K562 (cell line): ENCODE measurements around the gene KIF14. TPM values are rescaled to one million over a fixed set of nuclear protein-coding genes. Genes with fewer than 3 reads are reported as not detected.

ENCODE experiments used
- ATAC-seq: fragments of 200-7000 bp; cut with Tn5 transposase; 3 replicates; pipeline ENCODE4 v1.9.1; 2020; ENCODE audit warnings: moderate library complexity
- BruUV-seq: library from RNA; stranded (reverse); fragments of 400-500 nt; replicated peaks from 2 replicates; lab custom pipeline; 2021; lab: Mats Ljungman, UMichigan
- CTCF ChIA-PET: fragments of 300-600 bp; formaldehyde crosslinking; extraction: SDS; loops from one replicate; lab custom pipeline; 2021; ENCODE audit warnings: low intra/inter-chr PET ratio; lab: Yijun Ruan, JAX
- POLR2A ChIA-PET: fragments of 300-600, 350-650 bp; sonication (Branson Sonifier 250); formaldehyde crosslinking; extraction: SDS; loops from one replicate; lab custom pipeline; 2021; ENCODE audit warnings: antibody characterized with exemption, inconsistent platforms; lab: Yijun Ruan, JAX
- DNase-seq, 4 experiments: peaks; one replicate each; pipeline versions ENCODE4 v3.0.0 to v3.0.0-alpha.2; 2011 to 2018; ENCODE audit warnings: low spot score in 3 of 4, mixed read lengths in 3 of 4; ENCODE audit errors: extremely low read depth in 1 of 4
- FAIRE-seq: peaks from 2 replicates; lab custom pipeline; 2011; peaks lifted over from hg19 to GRCh38; lab: Jason Lieb, UNC
- H2AFZ ChIP-seq: 2 replicates; pipeline ENCODE4 v1.6.0; 2011; ENCODE audit warnings: low read depth, low read length, control low read depth, inconsistent platforms
- H3K27ac ChIP-seq: fragments of 200-600 bp; 3 replicates; pipeline ENCODE4 v1.8.0; 2011; ENCODE audit warnings: low read depth, mild to moderate bottlenecking, control low read depth, inconsistent platforms, low read length, moderate library complexity, mixed read lengths; ENCODE audit errors: extremely low read depth
- H3K27me3 ChIP-seq, 2 experiments: fragments of 300-600 bp in 1 of 2; 2 replicates in 1 of 2; 3 replicates in 1 of 2; pipeline versions ENCODE4 v1.6.0 to v1.8.0; 2011; ENCODE audit warnings: inconsistent platforms in 2 of 2, low read length in 2 of 2, mild to moderate bottlenecking in 1 of 2, mixed read lengths in 1 of 2, moderate library complexity in 1 of 2; ENCODE audit not compliant: control insufficient read depth in 2 of 2, insufficient read depth in 2 of 2
- H3K36me3 ChIP-seq: fragments of 300-600 bp; 3 replicates; pipeline ENCODE4 v1.8.0; 2011; ENCODE audit warnings: mild to moderate bottlenecking, low read length, inconsistent platforms; ENCODE audit not compliant: control insufficient read depth, insufficient read depth
- H3K4me1 ChIP-seq, 2 experiments: fragments of 200-600 bp in 1 of 2; replicated peaks in 1 of 2; 2 replicates in 1 of 2; 3 replicates in 1 of 2; pipeline versions ENCODE4 v1.5.1 to v1.8.0; 2011; ENCODE audit warnings: inconsistent platforms in 2 of 2, low read length in 2 of 2, mild to moderate bottlenecking in 1 of 2, mixed read lengths in 1 of 2, moderate library complexity in 1 of 2; ENCODE audit not compliant: control insufficient read depth in 2 of 2, insufficient read depth in 2 of 2
- H3K4me2 ChIP-seq: 2 replicates; pipeline ENCODE4 v1.6.1; 2011; ENCODE audit warnings: low read length, control low read depth, inconsistent platforms, mixed read lengths; ENCODE audit not compliant: insufficient read depth
- H3K4me3 ChIP-seq: fragments of 200-600 bp; sonication (generic), shearing (Covaris generic); 2 replicates; pipeline ENCODE4 v1.5.1; 2016; ENCODE audit warnings: control low read depth, inconsistent platforms
- H3K79me2 ChIP-seq: fragments of 200-600 bp; 3 replicates; pipeline ENCODE4 v1.8.0; 2011; ENCODE audit warnings: low read length, inconsistent platforms; ENCODE audit not compliant: control insufficient read depth, insufficient read depth
- H3K9ac ChIP-seq, 2 experiments: 2 replicates each; pipeline versions ENCODE4 v1.6.0 to v1.6.1; 2011; ENCODE audit warnings: low read depth in 2 of 2, low read length in 2 of 2, control low read depth in 1 of 2, inconsistent platforms in 1 of 2, mild to moderate bottlenecking in 1 of 2, mixed read lengths in 1 of 2; ENCODE audit not compliant: insufficient read depth in 1 of 2
- H3K9me1 ChIP-seq: one replicate; pipeline ENCODE4 v1.6.0; 2011; ENCODE audit warnings: inconsistent platforms, mild to moderate bottlenecking, low read length, moderate library complexity; ENCODE audit not compliant: control insufficient read depth, insufficient read depth
- H3K9me3 ChIP-seq: replicated peaks from 2 replicates; pipeline ENCODE4 v1.5.1; 2011; ENCODE audit warnings: low read depth, low read length, inconsistent platforms; ENCODE audit not compliant: control insufficient read depth, insufficient read depth
- H4K20me1 ChIP-seq: replicated peaks from 2 replicates; pipeline ENCODE4 v1.6.1; 2011; ENCODE audit warnings: low read length, inconsistent platforms, mixed read lengths; ENCODE audit not compliant: control insufficient read depth, insufficient read depth
- ESRRA ChIP-seq: fragments of 450-650 bp; IDR thresholded peaks from 2 replicates; pipeline ENCODE4 v1.6.1; 2014; ENCODE audit warnings: low read depth, mild to moderate bottlenecking, moderate library complexity, borderline replicate concordance
- GABPB1 ChIP-seq: sonication (generic); formaldehyde crosslinking; IDR thresholded peaks from 2 replicates; pipeline ENCODE4 v1.8.0; 2022; ENCODE audit warnings: mild to moderate bottlenecking, missing genetic modification reagents
- NCOA4 ChIP-seq: fragments of 450-650 bp; IDR thresholded peaks from 2 replicates; pipeline ENCODE4 v1.6.1; 2018; ENCODE audit warnings: mild to moderate bottlenecking; ENCODE audit not compliant: partially characterized antibody
- TCF7 ChIP-seq: sonication (generic); IDR thresholded peaks from 2 replicates; pipeline ENCODE4 v1.6.1; 2016; ENCODE audit warnings: antibody characterized with exemption, borderline replicate concordance
- TEAD1 ChIP-seq, 2 experiments: fragments of 450-650 bp in 1 of 2; sonication (generic) in 1 of 2; formaldehyde crosslinking; IDR thresholded peaks; 2 replicates each; pipeline versions ENCODE4 v1.4.0 to v1.8.0; 2020 to 2022; ENCODE audit warnings: mild to moderate bottlenecking in 2 of 2, missing genetic modification reagents in 1 of 2
- WGBS: fragments of 100-300 bp; shearing (Covaris generic); methylation state at CpG from one replicate; pipeline ENCODE4 v1.1.6; 2016; ENCODE audit warnings: low coverage, mixed read lengths; ENCODE audit not compliant: insufficient coverage; ENCODE audit errors: missing lambda C conversion rate; 5-methylcytosine and 5-hydroxymethylcytosine counted together
- in situ Hi-C: fragments of 300-500 bp; cut with MboI; formaldehyde crosslinking; loops from 4 replicates; pipeline ENCODE4 v1.15.0; 2018; ENCODE audit warnings: inconsistent platforms, mixed read lengths
- intact Hi-C: fragments of 100-400 bp; cut with micrococcal nuclease; formaldehyde crosslinking; loops from 2 replicates; pipeline ENCODE4 v1.14.2; 2022
- polyA plus RNA-seq, 8 experiments: library from polyadenylated mRNA; depleted of rRNA in 4 of 8; stranded (reverse) in 5 of 8; unstranded in 3 of 8; fragments of >200 nt; fragmentation: Nextera tagmentation in 2 of 8; fragmentation: Illumina TruSeq in 1 of 8; extraction: Ambion mirVana in 2 of 8; extraction: Trizol in 1 of 8; gene quantifications; 2 replicates each; pipeline versions ENCODE4 v1.2.1 to v1.2.3, GENCODE V29; 2011 to 2014; ENCODE audit warnings: inconsistent platforms in 1 of 8, missing spikeins in 1 of 8
- total RNA-seq, 7 experiments: library from RNA; depleted of rRNA in 6 of 7; stranded (reverse); fragments of >200 nt in 6 of 7; fragmentation: Illumina TruSeq in 2 of 7; extraction: Trizol in 2 of 7; gene quantifications; 2 replicates each; pipeline versions ENCODE4 v1.2.1 to v1.2.3, GENCODE V29; 2011 to 2021; ENCODE audit warnings: low replicate concordance in 1 of 7
- TF ChIP-seq, protein P1 (sequence below), 2 experiments: IDR thresholded peaks in 1 of 2; conservative IDR thresholded peaks in 1 of 2; 2 replicates each; pipeline ENCODE4 v1.6.1; 2016; ENCODE audit warnings: low read depth in 2 of 2, mild to moderate bottlenecking in 1 of 2, missing compliant biosample characterization in 1 of 2, missing genetic modification characterization in 1 of 2, moderate library complexity in 1 of 2

Gene KIF14
- total and polyA plus RNA-seq, 9 of the 15 experiments (the other 6 are each of a cell fraction or from before 2014, with no cell fraction given): 11.5 to 47.4 (median 29.0) TPM

DNA sequence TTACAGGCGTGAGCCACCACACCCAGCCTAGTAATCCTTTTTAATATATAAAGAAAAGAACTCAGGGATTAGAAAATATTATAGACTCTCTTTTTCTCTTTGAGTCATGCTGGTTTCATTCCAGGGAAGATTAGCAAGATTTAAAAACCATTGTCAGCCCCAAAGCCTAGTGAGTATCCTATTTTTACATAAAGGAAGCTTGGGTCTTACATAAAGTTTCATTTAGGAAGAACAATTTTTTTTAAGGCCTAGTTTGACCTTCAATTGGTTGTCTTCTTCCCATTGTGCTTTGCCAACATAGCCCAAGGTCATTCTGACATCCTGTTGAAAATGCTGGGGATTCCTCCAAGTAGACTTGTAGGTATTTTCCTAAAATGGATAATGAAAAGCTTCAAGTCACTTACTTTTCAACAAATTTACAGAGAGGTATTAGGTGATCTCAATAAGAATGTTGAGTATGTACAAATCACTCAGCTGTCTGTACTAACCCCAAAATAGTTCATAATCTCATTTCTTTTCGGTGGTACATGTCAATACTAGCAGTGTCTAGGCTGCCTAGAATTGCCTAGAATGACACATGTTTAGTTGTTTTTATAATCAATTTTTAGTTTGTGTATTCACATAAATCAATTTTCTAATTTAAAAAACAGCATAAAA lies 4.3 kb upstream of the KIF14 start:
- ATAC-seq (no peak), DNase-seq (no peak), FAIRE-seq (no peak)
- Histone ChIP-seq H3K9me3 (no peaks in the 10 kb centered on the region), H3K4me3 (no peak overlapping the region), H4K20me1 (no peaks in the 10 kb centered on the region), H2AFZ (peak overlapping the region; percentile 6), H3K9ac (no peak overlapping the region), H3K79me2 (peaks cover 8% of the 10 kb centered on the region), H3K27ac (peak overlapping the region; percentile 41; the same call in 1 of the 3 replicates), H3K4me2 (no peak overlapping the region), H3K36me3 (no peaks in the 10 kb centered on the region), H3K9me1 (no peaks in the 10 kb centered on the region), H3K4me1 (peaks cover 10 to 15% of the 10 kb centered on the region in 2 experiments; a peak in 4 of 5 replicates), H3K27me3 (no peaks in the 10 kb centered on the region)
- ChIA-PET CTCF (interaction anchor here (6.0 kb wide), 1 partner anchor 178 kb away, joined by 110 read pairs; no protein-coding TSS in a partner anchor), POLR2A (interaction anchor here (1.9 kb wide), 1 partner anchor 10 kb away, joined by 9 read pairs; no protein-coding TSS in a partner anchor)
- no TSS peak for BruUV-seq
- 84% methylated on average over 2 of the region's 2 CpGs for WGBS
- intact Hi-C loops: loop anchor here (5.0 kb wide), 4 partner anchors 68 to 417 kb away; partner anchors contain the start of genes CAMSAP2 and KIF21B
- in situ Hi-C loops: loop anchor here (5.0 kb wide), 1 partner anchor 177 kb away; no protein-coding TSS in a partner anchor
- TF ChIP-seq TCF7 (no peak), TEAD1 (CRISPR knock-in tag; IDR thresholded peaks at IDR 0.05) (no peak), GABPB1 (CRISPR knock-in tag) (no peak), NCOA4 (no peak), ESRRA (peak; percentile 83)
- TF ChIP-seq, protein P1, sequence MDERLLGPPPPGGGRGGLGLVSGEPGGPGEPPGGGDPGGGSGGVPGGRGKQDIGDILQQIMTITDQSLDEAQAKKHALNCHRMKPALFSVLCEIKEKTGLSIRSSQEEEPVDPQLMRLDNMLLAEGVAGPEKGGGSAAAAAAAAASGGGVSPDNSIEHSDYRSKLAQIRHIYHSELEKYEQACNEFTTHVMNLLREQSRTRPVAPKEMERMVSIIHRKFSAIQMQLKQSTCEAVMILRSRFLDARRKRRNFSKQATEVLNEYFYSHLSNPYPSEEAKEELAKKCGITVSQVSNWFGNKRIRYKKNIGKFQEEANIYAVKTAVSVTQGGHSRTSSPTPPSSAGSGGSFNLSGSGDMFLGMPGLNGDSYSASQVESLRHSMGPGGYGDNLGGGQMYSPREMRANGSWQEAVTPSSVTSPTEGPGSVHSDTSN (CRISPR knock-in tag; IDR thresholded peaks at IDR 0.05; ENCODE audit: low read depth): no peak
- TF ChIP-seq, protein P1 (tag; conservative IDR thresholded peaks at IDR 0.05; ENCODE audit: low read depth): peak; percentile 27; the same call in 1 of the 2 replicates
